CD14-positive monocyte (primary cell): ENCODE measurements around the gene CENPP. TPM values are rescaled to one million over a fixed set of nuclear protein-coding genes. Genes with fewer than 3 reads are reported as not detected.

ENCODE experiments used
- DNase-seq, 3 donors: peaks; one replicate each; pipeline ENCODE4 v3.0.0-alpha.2; 2011 to 2022
- H2AFZ ChIP-seq: 2 replicates; pipeline ENCODE4 v1.6.0; 2012; ENCODE audit warnings: mild to moderate bottlenecking, low read depth, low read length, inconsistent platforms; ENCODE audit not compliant: insufficient read depth, poor library complexity, severe bottlenecking
- H3K27ac ChIP-seq, 2 donors: 1 replicate in 1 of 2; 2 replicates in 1 of 2; pipeline ENCODE4 v1.5.1; 2012 to 2013; ENCODE audit warnings: low read length in 2 of 2, control low read depth in 1 of 2, inconsistent platforms in 1 of 2, low read depth in 1 of 2, mild to moderate bottlenecking in 1 of 2
- H3K27me3 ChIP-seq, 2 donors: one replicate each; pipeline versions ENCODE4 v1.6.0 to v1.6.1; 2011 to 2013; ENCODE audit warnings: low read length in 2 of 2; ENCODE audit not compliant: control insufficient read depth in 2 of 2, insufficient read depth in 2 of 2
- H3K36me3 ChIP-seq, 2 donors: replicated peaks in 1 of 2; 1 replicate in 1 of 2; 2 replicates in 1 of 2; pipeline versions ENCODE4 v1.5.1 to v1.6.1; 2012 to 2013; ENCODE audit warnings: low read length in 2 of 2, control low read depth in 1 of 2, inconsistent platforms in 1 of 2, mild to moderate bottlenecking in 1 of 2; ENCODE audit not compliant: insufficient read depth in 2 of 2, control insufficient read depth in 1 of 2
- H3K4me1 ChIP-seq, 2 donors: 1 replicate in 1 of 2; 2 replicates in 1 of 2; pipeline versions ENCODE4 v1.5.1 to v1.6.1; 2012 to 2013; ENCODE audit warnings: low read length in 2 of 2, control low read depth in 1 of 2, inconsistent platforms in 1 of 2, mild to moderate bottlenecking in 1 of 2, moderate library complexity in 1 of 2; ENCODE audit not compliant: insufficient read depth in 2 of 2, control insufficient read depth in 1 of 2
- H3K4me2 ChIP-seq: replicated peaks from 2 replicates; pipeline ENCODE3; 2012; ENCODE audit warnings: low read length, moderate library complexity, mild to moderate bottlenecking; ENCODE audit not compliant: poor library complexity, severe bottlenecking; ENCODE audit errors: extremely low read depth
- H3K4me3 ChIP-seq, 3 experiments: fragments of 200-600 bp in 1 of 3; sonication (generic) in 1 of 3; replicated peaks in 1 of 3; 1 replicate in 2 of 3; 2 replicates in 1 of 3; pipeline ENCODE4 v1.5.1; 2011 to 2013; ENCODE audit warnings: low read length in 3 of 3, mild to moderate bottlenecking in 3 of 3, control low read depth in 2 of 3, low read depth in 2 of 3, inconsistent platforms in 1 of 3, moderate library complexity in 1 of 3
- H3K79me2 ChIP-seq: 2 replicates; pipeline ENCODE4 v1.6.0; 2012; ENCODE audit warnings: mild to moderate bottlenecking, control low read depth, inconsistent platforms, low read length, moderate library complexity; ENCODE audit not compliant: insufficient read depth
- H3K9ac ChIP-seq: 2 replicates; pipeline ENCODE4 v1.6.0; 2017; ENCODE audit warnings: low read length, mild to moderate bottlenecking; ENCODE audit not compliant: insufficient read depth, poor library complexity, severe bottlenecking
- H3K9me3 ChIP-seq, 2 donors: replicated peaks in 1 of 2; 1 replicate in 1 of 2; 2 replicates in 1 of 2; pipeline versions ENCODE4 v1.5.1 to v1.6.1; 2012 to 2013; ENCODE audit warnings: low read length in 2 of 2, control low read depth in 1 of 2; ENCODE audit not compliant: control insufficient read depth in 1 of 2, insufficient read depth in 1 of 2
- H4K20me1 ChIP-seq: 2 replicates; pipeline ENCODE4 v1.6.0; 2012; ENCODE audit warnings: mild to moderate bottlenecking, low read length, control low read depth, moderate library complexity; ENCODE audit not compliant: insufficient read depth
- H3K27ac Mint-ChIP-seq, 7 donors: one replicate each; pipeline ENCODE4 v1.8.0; 2020; ENCODE audit warnings: mild to moderate bottlenecking in 7 of 7, mixed read lengths in 7 of 7, moderate library complexity in 6 of 7, inconsistent platforms in 2 of 7
- H3K27me3 Mint-ChIP-seq, 3 donors: one replicate each; pipeline ENCODE4 v1.8.0; 2021 to 2022; ENCODE audit warnings: low read depth in 3 of 3, mild to moderate bottlenecking in 3 of 3, mixed read lengths in 3 of 3, moderate library complexity in 3 of 3, inconsistent platforms in 1 of 3
- H3K36me3 Mint-ChIP-seq, 2 donors: one replicate each; pipeline ENCODE4 v1.8.0; 2020; ENCODE audit warnings: mixed read lengths in 2 of 2, inconsistent platforms in 1 of 2, mild to moderate bottlenecking in 1 of 2
- H3K4me1 Mint-ChIP-seq: one replicate; pipeline ENCODE4 v1.8.0; 2020; ENCODE audit warnings: mild to moderate bottlenecking, mixed read lengths
- H3K4me3 Mint-ChIP-seq, 2 donors: one replicate each; pipeline ENCODE4 v1.8.0; 2020; ENCODE audit warnings: mild to moderate bottlenecking in 2 of 2, mixed read lengths in 2 of 2, moderate library complexity in 1 of 2
- H3K9me3 Mint-ChIP-seq, 7 donors: one replicate each; pipeline ENCODE4 v1.8.0; 2020 to 2022; ENCODE audit warnings: mixed read lengths in 7 of 7, mild to moderate bottlenecking in 6 of 7, moderate library complexity in 6 of 7, inconsistent platforms in 2 of 7
- CTCF ChIP-seq: fragments of 200-600 bp; IDR thresholded peaks from one replicate; pipeline ENCODE4 v1.8.0; 2022; ENCODE audit warnings: antibody characterized with exemption, mild to moderate bottlenecking
- WGBS: methylation state at CpG from one replicate; pipeline ENCODE4 v1.1.5; 2013; ENCODE audit warnings: missing lambda C conversion rate; ENCODE audit not compliant: insufficient coverage; 5-methylcytosine and 5-hydroxymethylcytosine counted together
- intact Hi-C, 2 donors: fragments of 100-400 bp; cut with micrococcal nuclease; formaldehyde crosslinking; loops; one replicate each; pipeline versions ENCODE4 v1.15.0 to v1.15.1; 2023
- polyA plus RNA-seq, 3 donors: library from polyadenylated mRNA; depleted of rRNA in 1 of 3; unstranded in 2 of 3; stranded (reverse) in 1 of 3; fragments of 300-500 nt in 2 of 3; fragments of >200 nt in 1 of 3; fragmentation: Illumina TruSeq in 2 of 3; gene quantifications; 1 replicate in 2 of 3; 2 replicates in 1 of 3; pipeline ENCODE4 v1.2.3, GENCODE V29; 2012 to 2021

Gene CENPP
- polyA plus RNA-seq, 3 donors = 0.50 to 1.1 (median 1.1) TPM

- H3K36me3 Mint-ChIP-seq = peaks cover 0 to 2% of the 10 kb centered on the region in 2 donors
- H3K27ac ChIP-seq = no peak overlapping the region
- peaks cover 37% of the 10 kb centered on the region for H3K4me1 Mint-ChIP-seq
- no peaks in the 10 kb centered on the region for H3K36me3 ChIP-seq
- no peak overlapping the region for H3K4me3 ChIP-seq
- H3K27ac Mint-ChIP-seq = no peak overlapping the region
- intact Hi-C loops = no loop called here
- no peak overlapping the region for H3K9ac ChIP-seq
- no peaks in the 10 kb centered on the region for H3K27me3 ChIP-seq
- no peak overlapping the region for H3K4me3 Mint-ChIP-seq
- no peak overlapping the region for H2AFZ ChIP-seq
- H4K20me1 ChIP-seq = no peaks in the 10 kb centered on the region
- WGBS = no CpG with 5 or more reads among the region's 1 CpG
- no peaks in the 10 kb centered on the region for H3K79me2 ChIP-seq
- no peak overlapping the region for H3K4me2 ChIP-seq
- no peak for DNase-seq
- peaks cover 20 to 29% of the 10 kb centered on the region in 2 donors for H3K4me1 ChIP-seq
- TF ChIP-seq CTCF = no peak
- H3K27me3 Mint-ChIP-seq = no peaks in the 10 kb centered on the region
- no peaks in the 10 kb centered on the region for H3K9me3 ChIP-seq
- H3K9me3 Mint-ChIP-seq = peaks cover 0 to 3% (median 0%) of the 10 kb centered on the region in 7 donors
Measured at GRCh38 chr9:92595930-92596329, 270.2 kb downstream of the CENPP start.

GRCh38 chr9:92598382-92598781 is 272.6 kb downstream of the CENPP start:
- Histone ChIP-seq H3K4me3 (no peak overlapping the region), H3K9me3 (no peaks in the 10 kb centered on the region), H3K4me2 (no peak overlapping the region), H2AFZ (peak overlapping the region; percentile 49), H3K79me2 (no peaks in the 10 kb centered on the region), H3K27ac (peak overlapping the region in 1 of 2 donors; percentile 13), H4K20me1 (no peaks in the 10 kb centered on the region), H3K4me1 (peaks cover 15 to 23% of the 10 kb centered on the region in 2 donors), H3K36me3 (no peaks in the 10 kb centered on the region), H3K27me3 (no peaks in the 10 kb centered on the region), H3K9ac (no peak overlapping the region)
- Mint-ChIP-seq H3K27me3 (no peaks in the 10 kb centered on the region), H3K4me3 (no peak overlapping the region), H3K27ac (peak overlapping the region in 2 of 7 donors; percentile 32 to 72), H3K9me3 (peaks cover 0 to 7% (median under 1%) of the 10 kb centered on the region in 7 donors), H3K36me3 (peaks cover 0 to under 1% of the 10 kb centered on the region in 2 donors), H3K4me1 (peaks cover 21% of the 10 kb centered on the region)
- no CpG with 5 or more reads among the region's 2 CpGs for WGBS
- DNase-seq = no peak
- no peak for TF ChIP-seq CTCF
- intact Hi-C loops = no loop called here
